Left cardiac atrium (tissue), 4 donors: ENCODE data around the gene SH3BP5. TPM values are rescaled to one million over a fixed set of nuclear protein-coding genes. Genes with fewer than 3 reads are reported as not detected.
A peak's percentile ranks its signal among the peaks of the same experiment; 100 is the strongest.

Source experiments
- ATAC-seq, 2 donors: fragments of 200-7000 bp; cut with Tn5 transposase; one replicate each; pipeline ENCODE4 v1.9.1; 2020; ENCODE audit warnings: mild to moderate bottlenecking in 2 of 2, moderate library complexity in 2 of 2
- DNase-seq: peaks from one replicate; pipeline ENCODE4 v3.0.0-alpha.2; 2020
- intact Hi-C, 2 donors: fragments of 100-400 bp; cut with DNase I; formaldehyde crosslinking; loops; one replicate each; pipeline versions ENCODE4 v1.14.1 to v1.15.1; 2022 to 2023
- total RNA-seq, 2 donors: library from RNA; stranded (reverse); fragmentation: NEBNext Ultra II Directional; extraction: Animal tissue kit (Norgen Biotek cat#: 25700); gene quantifications; one replicate each; pipeline ENCODE4 v1.2.1, GENCODE V29; 2021
- donor health status: DM: no; HTN: yes; CAD: no.
- donor health status: DM: no; HTN: yes; CAD: no; lungs with severe emphysema.
- donor health status: DM: yes; HTN: yes; CAD: no.
- donor health status: Dilated cardiomyopathy.

SH3BP5 gene
- total RNA-seq, 2 donors from 2014 or later: 21.7 to 24.8 TPM

GRCh38 chr3:15309662-15310335 lies 22.6 kb downstream of the SH3BP5 start:
- DNase-seq (no peak), ATAC-seq (no peak)
- intact Hi-C loops: loop anchor here in 1 of 2 donors (1.0 kb wide), 1 partner anchor 15 kb away; no protein-coding TSS in a partner anchor

DNA sequence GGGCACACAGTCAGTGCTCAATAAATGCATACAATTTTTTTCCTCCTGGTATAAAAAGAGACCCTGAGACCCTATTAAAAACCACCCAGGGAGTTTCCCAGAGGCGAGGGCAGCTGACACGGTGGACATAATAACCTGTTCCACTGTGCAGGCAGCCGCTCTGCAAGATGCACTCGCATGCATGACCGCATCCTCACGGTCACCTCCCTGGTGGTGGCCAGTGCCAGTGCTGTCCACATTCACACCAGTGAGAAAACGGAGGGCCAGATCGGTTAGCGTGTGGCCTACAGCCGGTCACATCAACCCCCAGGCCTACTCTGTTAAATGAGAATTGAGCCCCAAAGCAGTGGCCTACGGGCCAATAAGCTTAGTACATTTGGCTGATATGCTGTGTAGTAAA lies 24.8 kb downstream of the SH3BP5 start:
- ATAC-seq: no peak
- DNase-seq: no peak
- intact Hi-C loops: no loop called here

GRCh38 chr3:15306979-15307359 lies 25.4 kb downstream of the SH3BP5 start:
- ATAC-seq (no peak), DNase-seq (no peak)
- intact Hi-C loops: no loop called here

DNA sequence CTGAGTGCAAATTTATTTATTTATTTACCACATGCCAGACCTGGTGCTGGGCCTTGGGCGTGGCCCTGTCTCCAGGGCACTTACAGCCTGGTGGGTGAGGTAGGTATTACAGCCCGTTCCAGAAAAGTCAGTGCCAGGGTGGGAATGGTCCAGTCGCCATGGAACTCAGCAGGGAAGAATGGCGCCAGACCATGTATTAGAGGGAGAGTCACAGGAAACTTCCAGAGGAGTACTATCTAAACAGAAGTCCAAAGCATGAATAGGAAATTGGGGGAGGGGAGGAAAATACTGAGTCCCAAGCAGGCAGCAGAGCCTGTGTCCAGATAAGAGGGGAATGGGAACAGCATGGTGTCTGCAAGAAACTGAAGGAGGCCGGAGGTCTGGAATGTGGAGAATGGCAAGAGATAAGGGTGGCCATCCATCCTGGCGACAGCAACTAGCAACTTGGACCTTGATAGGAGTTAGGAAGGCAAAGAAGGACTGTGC lies 27.0 kb downstream of the SH3BP5 start:
- DNase-seq (no peak), ATAC-seq (peak; percentile 6 to 20)
- intact Hi-C loops: no loop called here

DNA sequence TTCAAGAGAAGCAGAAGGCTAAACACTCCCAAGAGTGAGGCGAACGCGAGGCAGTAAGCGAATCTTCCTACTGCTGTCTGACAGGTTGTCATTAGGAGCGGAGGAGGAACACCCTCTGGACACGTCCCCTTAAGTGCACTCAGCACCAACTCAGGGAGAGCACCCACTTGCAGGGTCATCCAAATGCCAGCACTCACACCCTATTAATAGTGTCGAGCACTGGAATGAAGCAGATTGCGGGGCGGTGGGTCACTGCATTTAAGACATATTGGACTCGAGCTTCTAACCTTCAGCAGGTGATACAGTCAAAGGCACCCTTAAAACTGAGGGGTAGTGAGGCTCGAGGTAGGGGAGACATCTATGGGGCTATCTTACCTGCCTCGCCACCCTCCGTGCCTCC lies 28.7 kb downstream of the SH3BP5 start:
- ATAC-seq (peak; percentile 44 to 73), DNase-seq (no peak)
- intact Hi-C loops: no loop called here

DNA sequence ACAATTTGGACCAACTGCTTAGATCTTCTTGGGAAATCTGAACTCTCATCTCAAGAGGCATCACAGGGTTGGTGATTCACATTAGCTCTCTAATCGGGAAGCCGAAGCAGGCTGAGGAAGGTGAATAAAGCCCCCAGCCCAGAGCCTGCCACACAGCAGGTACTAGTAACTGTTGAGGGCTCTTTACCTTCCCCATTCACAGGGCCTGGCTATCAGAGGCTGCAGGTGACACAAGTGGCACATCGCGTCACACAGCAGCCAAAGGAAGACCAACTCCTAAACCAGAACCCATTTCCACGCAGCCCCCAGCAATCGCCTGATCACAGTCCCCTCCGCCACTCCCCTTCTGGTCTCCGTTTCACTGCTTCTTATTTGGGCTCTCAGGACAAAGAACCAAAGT lies 29.2 kb downstream of the SH3BP5 start:
- intact Hi-C loops: no loop called here
- ATAC-seq: no peak

GRCh38 chr3:15301761-15302160 lies 30.6 kb downstream of the SH3BP5 start:
- DNase-seq (no peak), ATAC-seq (no peak)

More for the DNA sequence above, 29.2 kb downstream of the SH3BP5 start:
- DNase-seq: no peak

DNA sequence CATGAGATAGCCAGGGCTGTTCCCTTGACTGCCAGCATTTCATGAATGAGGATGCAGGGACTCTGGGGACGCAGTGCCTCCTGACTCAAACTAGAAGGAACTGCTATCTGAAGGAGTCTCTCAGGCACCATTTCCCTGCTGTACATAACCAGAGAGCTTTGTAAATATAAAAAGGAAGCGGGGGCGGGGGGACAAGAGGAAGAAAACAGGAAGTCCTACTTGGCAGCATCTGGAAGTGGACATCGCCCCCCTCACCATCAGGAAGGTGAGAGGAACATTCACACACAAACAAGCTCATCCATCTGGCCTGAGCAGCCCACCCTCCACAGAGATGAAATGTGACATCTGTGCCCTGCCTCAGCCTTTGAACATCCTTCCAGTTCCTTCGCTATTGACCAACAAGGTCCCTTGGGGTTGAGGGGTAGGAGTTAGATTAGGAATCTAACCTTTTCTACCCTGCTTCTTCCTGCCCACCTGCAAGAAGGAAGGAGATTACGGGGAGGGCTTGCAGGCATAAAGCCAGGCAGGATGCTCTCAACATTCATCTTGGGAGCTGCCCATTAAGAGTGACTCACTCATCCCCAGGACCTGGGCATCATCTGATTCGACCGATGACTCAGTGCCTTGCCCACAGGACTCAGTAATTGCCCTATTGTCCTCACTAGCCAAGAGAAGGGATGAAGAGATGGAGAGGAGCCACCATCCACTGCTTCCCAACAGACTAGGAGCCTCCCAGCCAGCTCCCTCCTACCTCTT lies 31.9 kb downstream of the SH3BP5 start:
- intact Hi-C loops: no loop called here
- DNase-seq (no peak), ATAC-seq (peak; percentile 39 to 77)

More at GRCh38 chr3:15301761-15302160, 30.6 kb downstream of the SH3BP5 start:
- intact Hi-C loops: no loop called here

- intact Hi-C loops: no loop called here
- DNase-seq (no peak), ATAC-seq (no peak)
Measured at GRCh38 chr3:15299036-15299435, 33.4 kb downstream of the SH3BP5 start.

- ATAC-seq (no peak), DNase-seq (no peak)
- intact Hi-C loops: no loop called here
Measured at GRCh38 chr3:15298504-15298903, 33.9 kb downstream of the SH3BP5 start.

DNA sequence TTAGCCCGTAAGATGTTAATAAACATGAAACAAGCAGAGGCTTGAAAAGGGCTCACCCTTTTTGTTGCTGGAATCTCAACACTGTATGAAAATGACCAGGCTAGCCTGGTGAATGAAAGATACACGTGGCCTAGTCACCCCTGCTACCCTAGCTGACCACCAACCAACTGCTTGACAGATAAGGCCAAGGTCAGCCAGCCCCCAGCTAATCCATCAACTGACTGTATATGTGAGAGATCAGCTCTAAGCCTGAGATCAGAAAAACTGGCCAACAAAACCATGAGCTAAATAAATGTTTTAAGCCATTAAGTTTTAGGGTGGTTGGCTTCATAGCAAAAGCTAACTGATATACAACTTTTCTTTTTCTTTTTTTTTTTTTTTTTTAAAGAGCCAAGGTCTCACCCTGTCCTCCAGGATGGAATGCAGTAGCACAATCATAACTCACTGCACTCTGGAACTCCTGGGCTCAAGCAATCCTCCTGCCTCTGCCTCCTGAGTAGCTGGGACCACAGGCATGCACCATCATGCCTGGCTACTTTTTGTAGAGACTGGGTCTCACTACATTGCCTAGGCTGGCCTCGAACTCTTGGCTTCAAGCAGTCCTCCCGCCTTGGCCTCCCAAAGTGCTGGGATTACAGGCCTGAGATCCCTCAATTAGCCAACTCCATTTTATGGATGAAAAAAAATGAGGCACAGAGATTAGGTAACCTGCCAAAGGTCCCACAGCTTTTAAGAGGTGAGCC lies 34.6 kb downstream of the SH3BP5 start:
- intact Hi-C loops: no loop called here
- no peak for ATAC-seq
- DNase-seq: no peak

DNA sequence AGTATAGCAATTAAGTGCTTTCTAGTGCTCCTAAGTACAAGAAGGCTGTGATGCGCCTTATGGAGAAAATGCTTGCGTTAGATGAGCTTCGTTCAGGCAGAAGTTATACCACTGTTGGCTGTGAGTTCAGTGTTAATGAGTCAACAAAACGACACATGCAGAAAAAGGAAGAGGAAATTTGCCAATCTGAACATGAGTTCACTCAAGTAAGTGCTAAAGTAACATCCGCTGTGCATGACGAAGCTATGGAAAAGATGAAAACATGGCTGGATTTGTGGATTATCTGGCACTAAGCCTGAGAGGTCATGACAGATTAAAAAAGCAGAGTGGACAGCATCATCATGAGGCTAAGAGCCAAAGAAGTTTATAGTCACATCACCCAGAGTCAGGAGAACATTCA lies 36.9 kb downstream of the SH3BP5 start:
- DNase-seq (no peak), ATAC-seq (peak; percentile 21 to 70)
- intact Hi-C loops: no loop called here

DNA sequence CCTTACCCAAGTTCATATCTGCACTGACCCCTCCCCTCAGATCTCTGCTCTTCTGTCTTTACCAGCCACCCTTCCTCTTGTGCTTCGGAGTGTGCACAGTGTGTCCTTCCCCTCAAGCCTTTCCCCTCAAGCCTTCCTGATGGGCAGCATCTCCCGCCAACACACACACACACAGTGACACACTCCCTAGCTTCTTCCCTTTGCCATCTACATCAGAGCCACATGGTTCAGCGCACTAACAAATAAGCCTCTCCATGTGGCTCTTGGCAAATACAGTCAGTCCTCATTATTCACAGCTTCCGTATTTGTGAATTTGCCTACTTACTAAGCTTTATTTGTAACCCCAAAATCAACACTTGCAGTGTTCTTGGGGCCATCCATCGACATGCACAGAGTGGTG lies 37.5 kb downstream of the SH3BP5 start:
- ATAC-seq (peak in 1 of 2 donors; percentile 56), DNase-seq (no peak)
- intact Hi-C loops: no loop called here

DNA sequence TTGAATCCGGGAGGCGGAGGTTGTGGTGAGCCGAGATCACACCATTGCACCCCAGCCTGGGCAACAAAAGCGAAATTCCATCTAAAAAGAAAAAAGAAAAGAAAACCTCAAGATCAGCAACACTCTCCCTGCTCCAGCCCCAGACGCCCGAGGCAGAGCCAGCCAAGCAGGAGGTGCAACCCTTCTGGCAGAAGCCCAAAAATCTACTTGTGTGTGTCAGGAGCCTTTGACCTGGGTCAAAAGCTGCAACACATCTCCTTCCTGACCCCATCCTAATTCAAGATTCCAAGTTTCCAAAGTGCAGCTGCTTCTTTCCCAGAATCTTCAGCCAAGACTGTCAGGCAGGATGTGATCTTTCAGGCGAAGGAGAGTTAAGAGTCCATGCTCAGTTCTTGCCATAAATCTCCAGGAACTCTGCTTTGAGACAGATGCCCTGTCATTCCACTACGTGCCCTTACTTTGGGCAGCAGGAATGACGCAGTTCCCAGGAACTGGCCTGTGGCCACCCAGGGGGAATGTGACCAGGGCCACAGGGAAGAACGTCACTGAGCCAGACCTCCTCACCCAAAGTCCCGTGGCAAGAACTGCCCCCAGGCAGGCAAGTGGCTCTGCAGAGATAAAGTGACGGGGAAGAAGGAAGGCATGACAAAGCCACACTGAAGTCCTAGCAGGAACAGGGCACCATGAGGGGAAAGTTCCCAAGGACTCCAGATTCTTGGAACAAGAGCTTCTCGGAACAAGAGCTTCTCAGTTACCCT lies 39.4 kb downstream of the SH3BP5 start:
- intact Hi-C loops: no loop called here
- ATAC-seq (peak; percentile 28 to 76), DNase-seq (peak; percentile 75)

- intact Hi-C loops: no loop called here
- peak in 1 of 2 donors; percentile 4 for ATAC-seq
- DNase-seq: no peak
Measured at GRCh38 chr3:15291589-15292541, 40.5 kb downstream of the SH3BP5 start.

- ATAC-seq (no peak), DNase-seq (no peak)
- intact Hi-C loops: no loop called here
Measured at GRCh38 chr3:15290736-15291135, 41.6 kb downstream of the SH3BP5 start.

- ATAC-seq: no peak
- DNase-seq: no peak
- intact Hi-C loops: no loop called here
Measured at GRCh38 chr3:15289661-15290060, 42.7 kb downstream of the SH3BP5 start.
